ENCODE results near the gene ACOD1. TPM values are rescaled to one million over a fixed set of nuclear protein-coding genes. Genes with fewer than 3 reads are reported as not detected.

ACOD1 gene
- total RNA-seq, 2 donors from 2014 or later = not detected

Other genes with a start within 250 kb of the ACOD1 start
- 10 to 100 TPM; 49.8 to 53.4 TPM for gene KCTD12, start 62.1 kb upstream of the ACOD1 start, total RNA-seq
- gene CLN5, start 43.6 kb downstream of the ACOD1 start, total RNA-seq = 10 to 100 TPM; 18.1 to 30.4 TPM
- gene FBXL3, start 78.6 kb downstream of the ACOD1 start, total RNA-seq = 10 to 100 TPM; 37.7 to 52.0 TPM

Measured in left colon (tissue), 2 donors.